ENCODE results near the gene IGFLR1.
"Not testable (repeated sequence)": the region's sequence is repeated elsewhere in the genome, so short reads cannot be mapped to it uniquely, and the experiment has no call there.

Gene IGFLR1

GRCh38 chr19:35692010-35692409 is 50.2 kb downstream of the IGFLR1 start:
- ChIA-PET CTCF (interaction anchor here (0.6 kb wide), 1 partner anchor 63 kb away, joined by 9 read pairs; the partner anchor contains the start of gene RBM42), POLR2A (interaction anchor here (0.7 to 1.0 kb wide), 2 partner anchors 29 to 44 kb away, joined by 3 read pairs; partner anchors contain the start of gene COX6B1)
- TF ChIP-seq ELF4 (IDR thresholded peaks at IDR 0.05) (no peak), FOXM1 (IDR thresholded peaks at IDR 0.05; ENCODE audit: borderline replicate concordance) (no peak), SUZ12 (IDR thresholded peaks at IDR 0.05) (no peak), TARDBP (IDR thresholded peaks at IDR 0.05) (no peak), HDGF (IDR thresholded peaks at IDR 0.05; ENCODE audit: borderline replicate concordance) (no peak), CTBP1 (IDR thresholded peaks at IDR 0.05; ENCODE audit: borderline replicate concordance) (no peak), ZNF384 (IDR thresholded peaks at IDR 0.05) (no peak), NFRKB (IDR thresholded peaks at IDR 0.05) (no peak), ARNT (IDR thresholded peaks at IDR 0.05) (no peak), SP1 (IDR thresholded peaks at IDR 0.05) (no peak), L3MBTL2 (conservative IDR thresholded peaks at IDR 0.05) (no peak), BHLHE40 (IDR thresholded peaks at IDR 0.05; ENCODE audit: borderline replicate concordance) (no peak), LEF1 (IDR thresholded peaks at IDR 0.05; ENCODE audit: borderline replicate concordance) (no peak), PKNOX1 (IDR thresholded peaks at IDR 0.05) (no peak), FOXA1 (IDR thresholded peaks at IDR 0.05) (no peak), FOXK2 (IDR thresholded peaks at IDR 0.05) (no peak)
- DNase-seq (ENCODE audit: extremely low spot score), result no peak

DNA sequence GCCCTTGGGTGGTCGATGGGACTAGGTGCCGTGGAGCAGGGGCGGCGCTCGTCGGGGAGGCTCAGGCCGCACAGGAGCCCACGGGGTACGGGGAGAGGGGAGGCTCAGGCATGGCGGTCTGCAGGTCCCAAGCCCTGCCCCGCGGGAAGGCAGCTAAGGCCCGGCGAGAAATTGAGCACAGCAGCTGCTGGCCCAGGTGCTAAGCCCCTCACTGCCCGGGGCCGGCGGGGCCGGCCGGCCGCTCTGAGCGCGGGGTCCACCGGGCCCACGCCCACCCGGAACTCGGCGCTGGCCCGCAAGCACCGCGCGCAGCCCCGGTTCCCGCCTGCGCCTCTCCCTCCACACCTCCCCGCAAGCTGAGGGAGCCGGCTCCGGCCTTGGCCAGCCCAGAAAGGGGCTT is 51.1 kb downstream of the IGFLR1 start:
- POLR2A ChIA-PET, result interaction anchor here (1.2 kb wide), 1 partner anchor 10 kb away, joined by 3 read pairs; no protein-coding TSS in a partner anchor
- CTCF ChIA-PET, result not testable (repeated sequence)

DNA sequence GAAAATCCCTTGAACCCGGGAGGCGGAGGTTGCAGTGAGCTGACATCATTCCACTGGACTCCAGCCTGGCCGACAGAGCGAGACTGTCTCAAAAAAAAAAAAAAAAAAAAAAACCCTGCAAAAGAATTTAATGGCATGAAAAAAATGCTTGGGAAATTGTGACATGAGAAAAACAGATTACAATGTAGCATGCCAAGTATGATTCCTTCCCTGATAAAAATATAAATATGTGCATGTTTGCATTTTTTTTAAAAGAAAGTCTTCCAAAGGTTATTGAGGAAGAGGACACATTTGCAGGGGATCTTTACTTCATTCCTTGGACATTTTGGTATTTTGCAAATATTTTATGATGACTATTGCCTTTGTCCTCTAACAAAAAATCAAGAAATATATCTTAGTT is 52.4 kb downstream of the IGFLR1 start:
- no peak for TF ChIP-seq ZNF384 (IDR thresholded peaks at IDR 0.05)
- TF ChIP-seq BHLHE40 (IDR thresholded peaks at IDR 0.05; ENCODE audit: borderline replicate concordance), result no peak
- no peak for TF ChIP-seq SUZ12 (IDR thresholded peaks at IDR 0.05)
- no peak for TF ChIP-seq FOXM1 (IDR thresholded peaks at IDR 0.05; ENCODE audit: borderline replicate concordance)
- TF ChIP-seq HDGF (IDR thresholded peaks at IDR 0.05; ENCODE audit: borderline replicate concordance), result no peak
- no peak for TF ChIP-seq FOXA1 (IDR thresholded peaks at IDR 0.05)
- TF ChIP-seq FOXK2 (IDR thresholded peaks at IDR 0.05), result no peak
- TF ChIP-seq NFRKB (IDR thresholded peaks at IDR 0.05), result no peak
- no peak for TF ChIP-seq TARDBP (IDR thresholded peaks at IDR 0.05)
- no peak for TF ChIP-seq ELF4 (IDR thresholded peaks at IDR 0.05)
- TF ChIP-seq ARNT (IDR thresholded peaks at IDR 0.05), result no peak
- TF ChIP-seq CTBP1 (IDR thresholded peaks at IDR 0.05; ENCODE audit: borderline replicate concordance), result no peak
- TF ChIP-seq LEF1 (IDR thresholded peaks at IDR 0.05; ENCODE audit: borderline replicate concordance), result no peak
- TF ChIP-seq SP1 (IDR thresholded peaks at IDR 0.05), result no peak
- no peak for TF ChIP-seq L3MBTL2 (conservative IDR thresholded peaks at IDR 0.05)
- TF ChIP-seq PKNOX1 (IDR thresholded peaks at IDR 0.05), result no peak
- ChIA-PET CTCF (interaction anchor here (0.5 to 0.7 kb wide), 2 partner anchors 308 to 439 kb away, joined by 4 to 8 read pairs; no protein-coding TSS in a partner anchor), POLR2A (interaction anchor here (1.2 to 1.4 kb wide), 2 partner anchors 9 to 13 kb away, joined by 3 to 5 read pairs; no protein-coding TSS in a partner anchor)
- DNase-seq (ENCODE audit: extremely low spot score), result no peak

More for the DNA sequence above, 51.1 kb downstream of the IGFLR1 start:
- not testable (repeated sequence) for DNase-seq (ENCODE audit: extremely low spot score)

Data from HEK293T (cell line).